IMR-90 (cell line): ENCODE data around the gene DEAF1. TPM values are rescaled to one million over a fixed set of nuclear protein-coding genes. Genes with fewer than 3 reads are reported as not detected.

ENCODE experiments used
- ATAC-seq: fragments of 200-7000 bp; cut with Tn5 transposase; 2 replicates; pipeline ENCODE4 v1.9.1; 2020; ENCODE audit warnings: low read depth, mild to moderate bottlenecking, moderate library complexity
- BruUV-seq: library from RNA; stranded (reverse); fragments of 400-500 nt; replicated peaks from 2 replicates; lab custom pipeline; 2021; lab: Mats Ljungman, UMichigan
- CTCF ChIA-PET: fragments of 300-600 bp; formaldehyde crosslinking; extraction: SDS; loops from one replicate; lab custom pipeline; 2021; ENCODE audit warnings: antibody characterized with exemption; lab: Yijun Ruan, JAX
- POLR2A ChIA-PET: fragments of 300-600 bp; sonication (Branson Sonifier 250); formaldehyde crosslinking; loops from one replicate; lab custom pipeline; 2022; ENCODE audit warnings: antibody characterized with exemption; ENCODE audit not compliant: unreplicated experiment; lab: Charles Lee
- DNase-seq: peaks from one replicate; pipeline ENCODE4 v3.0.0; 2013
- H2AFZ ChIP-seq: replicated peaks from 2 replicates; pipeline ENCODE3; 2013; ENCODE audit warnings: low read length, mild to moderate bottlenecking; ENCODE audit not compliant: poor library complexity
- H2AK5ac ChIP-seq: 2 replicates; pipeline ENCODE4 v1.6.1; 2013; ENCODE audit warnings: low read depth, low read length, inconsistent platforms
- H2AK9ac ChIP-seq: replicated peaks from 2 replicates; pipeline ENCODE3; 2013; ENCODE audit warnings: mild to moderate bottlenecking, low read depth, low read length, moderate library complexity; ENCODE audit not compliant: poor library complexity
- H2BK120ac ChIP-seq: 2 replicates; pipeline ENCODE4 v1.6.1; 2013; ENCODE audit warnings: low read depth, low read length, inconsistent platforms
- H2BK15ac ChIP-seq: 3 replicates; pipeline ENCODE4 v1.6.1; 2013; ENCODE audit warnings: low read depth, low read length, inconsistent platforms
- H2BK20ac ChIP-seq: 2 replicates; pipeline ENCODE4 v1.6.1; 2013; ENCODE audit warnings: low read depth, mild to moderate bottlenecking, inconsistent platforms, low read length, moderate library complexity
- H2BK5ac ChIP-seq: 2 replicates; pipeline ENCODE4 v1.6.1; 2013; ENCODE audit warnings: mild to moderate bottlenecking, low read depth, low read length, inconsistent platforms; ENCODE audit not compliant: poor library complexity, severe bottlenecking
- H3K14ac ChIP-seq: replicated peaks from 2 replicates; pipeline ENCODE4 v1.6.1; 2013; ENCODE audit warnings: low read depth, low read length, inconsistent platforms
- H3K18ac ChIP-seq: 2 replicates; pipeline ENCODE4 v1.6.1; 2013; ENCODE audit warnings: low read depth, low read length, control low read depth
- H3K23ac ChIP-seq: 2 replicates; pipeline ENCODE4 v1.6.1; 2013; ENCODE audit warnings: low read depth, low read length, inconsistent platforms
- H3K27ac ChIP-seq: 2 replicates; pipeline ENCODE4 v1.5.1; 2013; ENCODE audit warnings: mild to moderate bottlenecking, control low read depth, low read length; ENCODE audit not compliant: insufficient read depth
- H3K27me3 ChIP-seq: 2 replicates; pipeline ENCODE4 v1.6.1; 2013; ENCODE audit warnings: low read length; ENCODE audit not compliant: control insufficient read depth, insufficient read depth
- H3K36me3 ChIP-seq: 2 replicates; pipeline ENCODE4 v1.6.1; 2013; ENCODE audit warnings: low read length, mixed read lengths; ENCODE audit not compliant: control insufficient read depth, insufficient read depth
- H3K4ac ChIP-seq: 2 replicates; pipeline ENCODE4 v1.6.1; 2013; ENCODE audit warnings: low read depth, low read length, inconsistent platforms
- H3K4me1 ChIP-seq: 2 replicates; pipeline ENCODE4 v1.6.1; 2013; ENCODE audit warnings: low read length, mixed read lengths; ENCODE audit not compliant: control insufficient read depth, insufficient read depth
- H3K4me2 ChIP-seq: 2 replicates; pipeline ENCODE4 v1.6.1; 2013; ENCODE audit warnings: low read depth, mild to moderate bottlenecking, control low read depth, low read length, moderate library complexity
- H3K4me3 ChIP-seq: 2 replicates; pipeline ENCODE4 v1.5.1; 2013; ENCODE audit warnings: low read depth, mild to moderate bottlenecking, control low read depth, low read length, moderate library complexity; ENCODE audit not compliant: insufficient read depth
- H3K56ac ChIP-seq: 2 replicates; pipeline ENCODE4 v1.6.1; 2013; ENCODE audit warnings: low read length, inconsistent platforms; ENCODE audit not compliant: insufficient read depth; ENCODE audit errors: extremely low read depth
- H3K79me1 ChIP-seq, 2 experiments: 2 replicates each; pipeline ENCODE4 v1.6.1; 2013; ENCODE audit warnings: low read length in 2 of 2, inconsistent platforms in 1 of 2, low read depth in 1 of 2
- H3K9ac ChIP-seq: 2 replicates; pipeline ENCODE4 v1.6.1; 2013; ENCODE audit warnings: low read depth, low read length, control low read depth
- H3K9me1 ChIP-seq: 2 replicates; pipeline ENCODE4 v1.6.1; 2013; ENCODE audit warnings: low read length, inconsistent platforms; ENCODE audit not compliant: insufficient read depth
- H3K9me3 ChIP-seq: 2 replicates; pipeline ENCODE4 v1.6.1; 2013; ENCODE audit warnings: low read length; ENCODE audit not compliant: control insufficient read depth, insufficient read depth
- H4K20me1 ChIP-seq: 2 replicates; pipeline ENCODE4 v1.6.1; 2013; ENCODE audit warnings: low read length, inconsistent platforms; ENCODE audit not compliant: insufficient read depth
- H4K5ac ChIP-seq: 2 replicates; pipeline ENCODE4 v1.6.1; 2013; ENCODE audit warnings: mild to moderate bottlenecking, low read depth, low read length, control low read depth
- H4K8ac ChIP-seq, 2 experiments: 2 replicates each; pipeline ENCODE4 v1.6.1; 2013; ENCODE audit warnings: low read depth in 2 of 2, low read length in 2 of 2, control low read depth in 1 of 2, inconsistent platforms in 1 of 2
- H4K91ac ChIP-seq: 2 replicates; pipeline ENCODE4 v1.6.1; 2013; ENCODE audit warnings: low read depth, low read length, inconsistent platforms; ENCODE audit not compliant: insufficient read depth
- BHLHE40 ChIP-seq: fragments of 150-350 bp; IDR thresholded peaks from 2 replicates; pipeline ENCODE4 v1.6.1; 2016; ENCODE audit warnings: mild to moderate bottlenecking, low read depth, low read length
- CEBPB ChIP-seq: IDR thresholded peaks from 2 replicates; pipeline ENCODE4 v1.6.1; 2012; ENCODE audit warnings: low read depth, low read length, improper control_type of control experiment
- CHD1 ChIP-seq: IDR thresholded peaks from 2 replicates; pipeline ENCODE4 v1.6.1; 2012; ENCODE audit warnings: low read depth, low read length, improper control_type of control experiment
- FOS ChIP-seq: fragments of 150-350 bp; IDR thresholded peaks from 2 replicates; pipeline ENCODE4 v1.6.1; 2016; ENCODE audit warnings: low read depth, low read length
- MAFK ChIP-seq: IDR thresholded peaks from 2 replicates; pipeline ENCODE4 v1.6.1; 2012; ENCODE audit warnings: low read depth, low read length, improper control_type of control experiment
- MAZ ChIP-seq: IDR thresholded peaks from 2 replicates; pipeline ENCODE4 v1.6.1; 2012; ENCODE audit warnings: low read depth, mild to moderate bottlenecking, low read length, improper control_type of control experiment, moderate library complexity, borderline replicate concordance
- MXI1 ChIP-seq: IDR thresholded peaks from 2 replicates; pipeline ENCODE4 v1.6.1; 2012; ENCODE audit warnings: low read depth, mild to moderate bottlenecking, low read length, moderate library complexity, borderline replicate concordance
- NFE2L2 ChIP-seq: fragments of 150-350 bp; IDR thresholded peaks from 2 replicates; pipeline ENCODE4 v1.6.1; 2016; ENCODE audit warnings: low read depth, mild to moderate bottlenecking, low read length
- POLR2A ChIP-seq: IDR thresholded peaks from 2 replicates; pipeline ENCODE4 v1.6.1; 2012; ENCODE audit warnings: mild to moderate bottlenecking, low read depth, low read length
- RAD21 ChIP-seq: IDR thresholded peaks from 2 replicates; pipeline ENCODE4 v1.6.1; 2012; ENCODE audit warnings: low read length, improper control_type of control experiment
- RCOR1 ChIP-seq: IDR thresholded peaks from 2 replicates; pipeline ENCODE4 v1.6.1; 2012; ENCODE audit warnings: mild to moderate bottlenecking, low read length, improper control_type of control experiment; ENCODE audit not compliant: insufficient replicate concordance
- RFX5 ChIP-seq: IDR thresholded peaks from 2 replicates; pipeline ENCODE4 v1.8.0; 2012; ENCODE audit warnings: low read depth, mild to moderate bottlenecking, low read length, moderate library complexity
- SMC3 ChIP-seq: fragments of 150-350 bp; IDR thresholded peaks from 2 replicates; pipeline ENCODE4 v1.6.1; 2016; ENCODE audit warnings: low read depth, mild to moderate bottlenecking, antibody characterized with exemption, low read length, moderate library complexity
- WGBS, 2 experiments: methylation state at CpG; one replicate each; pipeline versions ENCODE4 v1.1.5 to v1.1.7; 2013; ENCODE audit warnings: missing lambda C conversion rate in 2 of 2; ENCODE audit not compliant: insufficient read length in 1 of 2; ENCODE audit errors: extremely low coverage in 2 of 2; 5-methylcytosine and 5-hydroxymethylcytosine counted together
- dilution Hi-C: fragments of 300-500 bp; cut with HindIII; formaldehyde crosslinking; loops from one replicate; pipeline ENCODE4 v1.14.3; 2018; ENCODE audit warnings: low sequenced_read_pairs; ENCODE audit not compliant: unreplicated experiment
- in situ Hi-C: fragments of 300-500 bp; cut with MboI; formaldehyde crosslinking; loops from 3 replicates; pipeline ENCODE4 v1.14.3; 2019; ENCODE audit warnings: low sequenced_read_pairs, inconsistent platforms, mixed read lengths
- intact Hi-C: fragments of 100-400 bp; cut with micrococcal nuclease; formaldehyde crosslinking; loops from 2 replicates; pipeline ENCODE4 v1.10.0; 2022
- polyA plus RNA-seq, 3 experiments: library from polyadenylated mRNA; depleted of rRNA; stranded (reverse); fragments of >200 nt; gene quantifications; 2 replicates each; pipeline ENCODE4 v1.2.3, GENCODE V29; 2012; ENCODE audit warnings: low replicate concordance in 1 of 3
- total RNA-seq: library from RNA; depleted of rRNA; stranded (reverse); fragments of >200 nt; gene quantifications from 2 replicates; pipeline ENCODE4 v1.2.3, GENCODE V29; 2012
- TF ChIP-seq, protein P1 (sequence below): conservative IDR thresholded peaks from 2 replicates; pipeline ENCODE4 v1.5.1; 2012; ENCODE audit warnings: mild to moderate bottlenecking, low read depth, low read length, improper control_type of control experiment
- TF ChIP-seq, protein P2 (sequence below): fragments of 150-350 bp; IDR thresholded peaks from 2 replicates; pipeline ENCODE4 v1.6.1; 2017; ENCODE audit warnings: mild to moderate bottlenecking, antibody characterized with exemption, low read length, low read depth
- TF ChIP-seq, protein P3 (sequence below): fragments of 150-350 bp; IDR thresholded peaks from 2 replicates; pipeline ENCODE4 v1.6.1; 2016; ENCODE audit warnings: low read depth, mild to moderate bottlenecking, low read length, moderate library complexity, borderline replicate concordance

DEAF1 gene
- total and polyA plus RNA-seq, 2 of the 4 experiments (the other 2 are of a cell fraction) = 22.9 to 31.6 TPM

DNA sequence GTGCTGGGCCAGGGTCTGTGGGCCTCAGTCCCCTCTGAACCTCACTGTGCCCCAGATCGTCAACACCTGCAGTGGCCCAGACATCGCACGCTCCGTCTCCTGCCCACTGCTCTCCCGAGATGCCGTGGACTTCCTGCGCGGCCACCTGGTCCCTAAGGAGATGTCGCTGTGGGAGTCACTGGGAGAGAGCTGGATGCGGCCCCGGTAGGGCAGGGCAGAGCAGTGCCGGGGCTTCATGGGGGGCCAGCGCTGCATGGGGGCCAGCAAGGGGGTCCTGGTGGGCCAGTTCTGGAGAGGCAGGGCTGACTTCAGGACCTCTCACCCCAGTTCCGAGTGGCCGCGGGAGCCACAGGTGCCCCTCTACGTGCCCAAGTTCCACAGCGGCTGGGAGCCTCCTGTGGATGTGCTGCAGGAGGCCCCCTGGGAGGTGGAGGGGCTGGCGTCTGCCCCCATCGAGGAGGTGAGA lies 27.4 kb upstream of the DEAF1 start:
- Histone ChIP-seq H3K36me3 (no peaks in the 10 kb centered on the region), H3K79me1 (no peaks in the 10 kb centered on the region), H2AFZ (no peak overlapping the region), H2AK5ac (no peak overlapping the region), H4K91ac (no peak overlapping the region), H2AK9ac (no peak overlapping the region), H3K14ac (no peak overlapping the region), H3K56ac (no peak overlapping the region), H3K23ac (no peak overlapping the region), H3K9me3 (no peaks in the 10 kb centered on the region), H2BK15ac (no peak overlapping the region), H3K4me3 (no peak overlapping the region), H3K4me2 (no peak overlapping the region), H3K4me1 (no peaks in the 10 kb centered on the region), H4K5ac (no peak overlapping the region), H3K9ac (no peak overlapping the region), H3K18ac (no peak overlapping the region), H3K4ac (no peak overlapping the region), H2BK20ac (no peak overlapping the region), H3K27me3 (peaks cover 9% of the 10 kb centered on the region; the same call in 1 of the 2 replicates), H2BK5ac (no peak overlapping the region), H3K27ac (no peak overlapping the region), H4K20me1 (no peaks in the 10 kb centered on the region), H4K8ac (no peak overlapping the region), H2BK120ac (no peak overlapping the region), H3K9me1 (no peaks in the 10 kb centered on the region)
- in situ Hi-C loops (no loop called here), intact Hi-C loops (loop anchor here (10.0 kb wide), 1 partner anchor 168 kb away; no protein-coding TSS in a partner anchor), dilution Hi-C loops (no loop called here)
- no peak for TF ChIP-seq NFE2L2
- TF ChIP-seq FOS = no peak
- TF ChIP-seq MAFK = no peak
- TF ChIP-seq RCOR1 = no peak
- TF ChIP-seq, protein P1, sequence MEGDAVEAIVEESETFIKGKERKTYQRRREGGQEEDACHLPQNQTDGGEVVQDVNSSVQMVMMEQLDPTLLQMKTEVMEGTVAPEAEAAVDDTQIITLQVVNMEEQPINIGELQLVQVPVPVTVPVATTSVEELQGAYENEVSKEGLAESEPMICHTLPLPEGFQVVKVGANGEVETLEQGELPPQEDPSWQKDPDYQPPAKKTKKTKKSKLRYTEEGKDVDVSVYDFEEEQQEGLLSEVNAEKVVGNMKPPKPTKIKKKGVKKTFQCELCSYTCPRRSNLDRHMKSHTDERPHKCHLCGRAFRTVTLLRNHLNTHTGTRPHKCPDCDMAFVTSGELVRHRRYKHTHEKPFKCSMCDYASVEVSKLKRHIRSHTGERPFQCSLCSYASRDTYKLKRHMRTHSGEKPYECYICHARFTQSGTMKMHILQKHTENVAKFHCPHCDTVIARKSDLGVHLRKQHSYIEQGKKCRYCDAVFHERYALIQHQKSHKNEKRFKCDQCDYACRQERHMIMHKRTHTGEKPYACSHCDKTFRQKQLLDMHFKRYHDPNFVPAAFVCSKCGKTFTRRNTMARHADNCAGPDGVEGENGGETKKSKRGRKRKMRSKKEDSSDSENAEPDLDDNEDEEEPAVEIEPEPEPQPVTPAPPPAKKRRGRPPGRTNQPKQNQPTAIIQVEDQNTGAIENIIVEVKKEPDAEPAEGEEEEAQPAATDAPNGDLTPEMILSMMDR = no peak
- no peak for TF ChIP-seq MAZ
- no peak for TF ChIP-seq POLR2A
- no peak for TF ChIP-seq BHLHE40
- no peak for TF ChIP-seq RFX5
- no peak for TF ChIP-seq RAD21
- TF ChIP-seq, protein P2, sequence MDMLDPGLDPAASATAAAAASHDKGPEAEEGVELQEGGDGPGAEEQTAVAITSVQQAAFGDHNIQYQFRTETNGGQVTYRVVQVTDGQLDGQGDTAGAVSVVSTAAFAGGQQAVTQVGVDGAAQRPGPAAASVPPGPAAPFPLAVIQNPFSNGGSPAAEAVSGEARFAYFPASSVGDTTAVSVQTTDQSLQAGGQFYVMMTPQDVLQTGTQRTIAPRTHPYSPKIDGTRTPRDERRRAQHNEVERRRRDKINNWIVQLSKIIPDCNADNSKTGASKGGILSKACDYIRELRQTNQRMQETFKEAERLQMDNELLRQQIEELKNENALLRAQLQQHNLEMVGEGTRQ = no peak
- no peak for TF ChIP-seq CEBPB
- TF ChIP-seq MXI1 = no peak
- TF ChIP-seq, protein P3, sequence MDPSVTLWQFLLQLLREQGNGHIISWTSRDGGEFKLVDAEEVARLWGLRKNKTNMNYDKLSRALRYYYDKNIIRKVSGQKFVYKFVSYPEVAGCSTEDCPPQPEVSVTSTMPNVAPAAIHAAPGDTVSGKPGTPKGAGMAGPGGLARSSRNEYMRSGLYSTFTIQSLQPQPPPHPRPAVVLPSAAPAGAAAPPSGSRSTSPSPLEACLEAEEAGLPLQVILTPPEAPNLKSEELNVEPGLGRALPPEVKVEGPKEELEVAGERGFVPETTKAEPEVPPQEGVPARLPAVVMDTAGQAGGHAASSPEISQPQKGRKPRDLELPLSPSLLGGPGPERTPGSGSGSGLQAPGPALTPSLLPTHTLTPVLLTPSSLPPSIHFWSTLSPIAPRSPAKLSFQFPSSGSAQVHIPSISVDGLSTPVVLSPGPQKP = no peak
- TF ChIP-seq CHD1 = no peak
- no peak for TF ChIP-seq SMC3
- no TSS peak for BruUV-seq
- ChIA-PET CTCF (no interaction called here), POLR2A (no interaction called here)
- DNase-seq (no peak), ATAC-seq (no peak)
- 86% methylated on average over 8 of the region's 20 CpGs; no CpG with 5 or more reads in 1 of the 2 experiments for WGBS, 2 experiments
